Body of pancreas (tissue), 4 donors: ENCODE measurements around the gene SH2B3.

Experiments
- POLR2A ChIP-seq, 3 donors: fragments of 450-650 bp; IDR thresholded peaks; one replicate each; pipeline ENCODE4 v1.6.1; 2016; ENCODE audit warnings: antibody characterized with exemption in 3 of 3, mild to moderate bottlenecking in 2 of 3
- TF ChIP-seq, protein P1 (sequence below), 7 experiments: fragments of 450-650 bp in 4 of 7; fragments of 200-600 bp in 3 of 7; sonication (generic) in 3 of 7; IDR thresholded peaks; one replicate each; pipeline ENCODE4 v1.5.1; 2016 to 2019; ENCODE audit warnings: antibody characterized with exemption in 7 of 7

DNA sequence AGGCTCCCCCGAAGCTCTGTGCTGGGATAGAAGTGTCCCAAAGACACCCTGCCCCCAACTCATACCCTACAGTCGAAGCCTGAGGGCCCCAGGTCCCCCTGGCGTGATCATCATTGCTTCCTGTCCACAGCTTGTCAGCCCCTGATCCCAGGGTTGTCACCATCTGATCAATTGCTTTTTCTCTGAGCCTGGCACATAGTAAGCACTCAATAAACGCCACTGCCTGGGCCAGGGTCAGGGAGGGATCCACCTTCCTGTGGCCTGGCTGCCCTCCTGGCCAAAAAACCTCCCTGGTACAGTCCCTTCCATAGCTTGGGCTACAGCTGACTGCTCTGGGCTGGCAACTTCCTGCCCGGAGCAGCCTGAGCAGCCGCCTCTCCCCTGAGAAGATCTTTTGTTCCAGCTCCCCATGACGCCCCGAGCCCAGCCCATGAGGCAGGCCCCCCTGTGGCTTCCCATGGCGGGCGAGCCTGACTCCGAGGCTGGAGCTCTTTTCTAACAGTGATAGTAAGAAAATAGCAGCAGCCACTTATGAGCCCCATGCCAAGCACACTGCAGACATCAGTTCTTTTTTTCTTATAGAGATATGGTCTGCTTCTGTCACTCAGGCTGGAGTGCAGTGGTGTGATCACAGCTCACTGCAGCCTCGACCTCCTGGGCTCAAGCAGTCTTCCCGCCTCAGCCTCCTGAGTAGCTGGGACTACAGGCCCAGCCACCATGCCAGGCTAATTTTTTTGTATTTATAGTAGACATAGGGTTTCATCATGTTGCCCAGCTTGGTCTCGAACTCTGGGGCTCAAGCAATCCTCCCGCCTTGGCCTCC lies 6.5 kb downstream of the SH2B3 start:
- TF ChIP-seq, protein P1, sequence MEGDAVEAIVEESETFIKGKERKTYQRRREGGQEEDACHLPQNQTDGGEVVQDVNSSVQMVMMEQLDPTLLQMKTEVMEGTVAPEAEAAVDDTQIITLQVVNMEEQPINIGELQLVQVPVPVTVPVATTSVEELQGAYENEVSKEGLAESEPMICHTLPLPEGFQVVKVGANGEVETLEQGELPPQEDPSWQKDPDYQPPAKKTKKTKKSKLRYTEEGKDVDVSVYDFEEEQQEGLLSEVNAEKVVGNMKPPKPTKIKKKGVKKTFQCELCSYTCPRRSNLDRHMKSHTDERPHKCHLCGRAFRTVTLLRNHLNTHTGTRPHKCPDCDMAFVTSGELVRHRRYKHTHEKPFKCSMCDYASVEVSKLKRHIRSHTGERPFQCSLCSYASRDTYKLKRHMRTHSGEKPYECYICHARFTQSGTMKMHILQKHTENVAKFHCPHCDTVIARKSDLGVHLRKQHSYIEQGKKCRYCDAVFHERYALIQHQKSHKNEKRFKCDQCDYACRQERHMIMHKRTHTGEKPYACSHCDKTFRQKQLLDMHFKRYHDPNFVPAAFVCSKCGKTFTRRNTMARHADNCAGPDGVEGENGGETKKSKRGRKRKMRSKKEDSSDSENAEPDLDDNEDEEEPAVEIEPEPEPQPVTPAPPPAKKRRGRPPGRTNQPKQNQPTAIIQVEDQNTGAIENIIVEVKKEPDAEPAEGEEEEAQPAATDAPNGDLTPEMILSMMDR (IDR thresholded peaks at IDR 0.05), result no peak
- TF ChIP-seq POLR2A (IDR thresholded peaks at IDR 0.05), result no peak
